ENCODE measurements around the gene LSM4. TPM values are rescaled to one million over a fixed set of nuclear protein-coding genes. Genes with fewer than 3 reads are reported as not detected.

LSM4 gene
- polyA plus RNA-seq, 1 experiment = 69.3 TPM

DNA sequence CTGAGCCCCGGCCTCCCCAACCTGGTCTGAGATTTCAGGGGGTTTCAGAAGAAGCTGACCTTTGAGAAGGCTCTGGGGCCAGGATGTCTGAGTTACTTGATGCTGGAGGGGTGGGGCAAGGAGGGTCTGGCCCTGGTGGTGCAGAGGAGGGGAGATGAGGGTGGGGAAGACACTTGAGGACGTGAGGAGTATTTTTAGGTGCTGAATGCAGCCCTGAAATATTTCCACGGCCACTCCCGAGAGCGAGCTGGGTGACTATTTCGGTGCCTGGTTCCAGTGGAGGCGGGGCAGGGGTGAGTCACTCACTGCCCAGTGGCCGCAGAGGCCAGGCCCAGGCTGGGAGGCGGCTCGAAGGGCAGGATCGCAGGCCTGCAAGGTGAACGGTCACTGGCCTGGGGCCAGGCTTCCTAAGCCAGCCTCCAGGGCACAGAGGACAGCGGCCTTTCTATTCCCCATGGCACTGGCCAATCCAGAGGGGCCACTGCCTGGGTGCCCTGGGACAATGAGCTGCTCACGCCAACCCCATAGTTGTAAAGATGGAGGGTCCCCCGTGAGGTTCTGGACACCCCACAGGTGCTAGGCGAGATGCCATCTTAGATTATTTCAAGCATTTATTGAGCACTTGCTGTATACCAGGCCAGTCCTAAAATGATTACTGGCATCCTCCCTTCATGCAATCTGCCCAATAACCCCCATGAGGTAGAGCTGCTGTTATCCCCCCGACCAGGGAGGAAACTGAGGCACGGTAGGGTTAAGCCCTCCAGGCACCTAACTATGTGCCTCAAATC lies 21.8 kb downstream of the LSM4 start:
- H3K27ac ChIP-seq (ENCODE audit: low read depth, low read length) = peak overlapping the region; percentile 47
- H3K4me3 ChIP-seq (ENCODE audit: low read depth, low read length) = no peak overlapping the region
- H3K9me3 ChIP-seq (ENCODE audit: control insufficient read depth, insufficient read depth, low read length) = no peaks in the 10 kb centered on the region
- H3K27me3 ChIP-seq (ENCODE audit: control insufficient read depth, insufficient read depth, low read length) = no peaks in the 10 kb centered on the region
- POLR2A ChIA-PET = interaction anchor here (0.6 to 1.3 kb wide), 5 partner anchors 9 to 222 kb away, joined by 3 to 13 read pairs (median 4); partner anchors contain the start of genes JUND and LSM4
- TF ChIP-seq, protein P1, sequence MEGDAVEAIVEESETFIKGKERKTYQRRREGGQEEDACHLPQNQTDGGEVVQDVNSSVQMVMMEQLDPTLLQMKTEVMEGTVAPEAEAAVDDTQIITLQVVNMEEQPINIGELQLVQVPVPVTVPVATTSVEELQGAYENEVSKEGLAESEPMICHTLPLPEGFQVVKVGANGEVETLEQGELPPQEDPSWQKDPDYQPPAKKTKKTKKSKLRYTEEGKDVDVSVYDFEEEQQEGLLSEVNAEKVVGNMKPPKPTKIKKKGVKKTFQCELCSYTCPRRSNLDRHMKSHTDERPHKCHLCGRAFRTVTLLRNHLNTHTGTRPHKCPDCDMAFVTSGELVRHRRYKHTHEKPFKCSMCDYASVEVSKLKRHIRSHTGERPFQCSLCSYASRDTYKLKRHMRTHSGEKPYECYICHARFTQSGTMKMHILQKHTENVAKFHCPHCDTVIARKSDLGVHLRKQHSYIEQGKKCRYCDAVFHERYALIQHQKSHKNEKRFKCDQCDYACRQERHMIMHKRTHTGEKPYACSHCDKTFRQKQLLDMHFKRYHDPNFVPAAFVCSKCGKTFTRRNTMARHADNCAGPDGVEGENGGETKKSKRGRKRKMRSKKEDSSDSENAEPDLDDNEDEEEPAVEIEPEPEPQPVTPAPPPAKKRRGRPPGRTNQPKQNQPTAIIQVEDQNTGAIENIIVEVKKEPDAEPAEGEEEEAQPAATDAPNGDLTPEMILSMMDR (IDR thresholded peaks at IDR 0.05; ENCODE audit: low read depth, low read length) = no peak
- CTCF ChIA-PET = interaction anchor here (1.2 kb wide), 1 partner anchor 27 kb away, joined by 4 read pairs; no protein-coding TSS in a partner anchor
- DNase-seq (ENCODE audit: low read depth, low spot score) = no peak

DNA sequence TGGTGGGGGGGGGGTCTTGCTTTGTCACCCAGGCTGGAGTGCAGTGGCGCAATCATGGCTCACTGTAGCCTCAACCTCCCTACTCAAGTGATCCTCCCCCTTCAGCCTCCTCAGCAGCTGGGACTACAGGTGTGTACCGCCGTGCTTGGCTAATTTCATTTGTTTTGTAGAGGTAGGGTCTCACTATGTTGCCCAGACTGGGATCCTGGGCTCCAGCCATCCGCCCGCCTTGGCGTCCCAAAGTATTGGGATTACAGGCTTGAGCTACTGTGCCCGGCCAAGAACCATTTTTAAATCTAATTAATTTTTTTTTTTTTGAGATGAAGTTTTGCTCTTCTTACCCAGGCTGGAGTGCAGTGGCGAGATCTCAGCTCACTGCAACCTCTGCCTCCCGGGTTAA lies 23.2 kb downstream of the LSM4 start:
- Histone ChIP-seq H3K9me3 (ENCODE audit: control insufficient read depth, insufficient read depth, low read length) (no peaks in the 10 kb centered on the region), H3K27me3 (ENCODE audit: control insufficient read depth, insufficient read depth, low read length) (no peaks in the 10 kb centered on the region), H3K4me3 (ENCODE audit: low read depth, low read length) (no peak overlapping the region), H3K27ac (ENCODE audit: low read depth, low read length) (no peak overlapping the region)
- CTCF ChIA-PET = interaction anchor here (1.3 kb wide), 1 partner anchor 29 kb away, joined by 4 read pairs; no protein-coding TSS in a partner anchor
- TF ChIP-seq, protein P1 (IDR thresholded peaks at IDR 0.05; ENCODE audit: low read depth, low read length) = no peak
- no peak for DNase-seq (ENCODE audit: low read depth, low spot score)
- POLR2A ChIA-PET = interaction anchor here (0.6 kb wide), 1 partner anchor 717 kb away, joined by 3 read pairs; no protein-coding TSS in a partner anchor

DNA sequence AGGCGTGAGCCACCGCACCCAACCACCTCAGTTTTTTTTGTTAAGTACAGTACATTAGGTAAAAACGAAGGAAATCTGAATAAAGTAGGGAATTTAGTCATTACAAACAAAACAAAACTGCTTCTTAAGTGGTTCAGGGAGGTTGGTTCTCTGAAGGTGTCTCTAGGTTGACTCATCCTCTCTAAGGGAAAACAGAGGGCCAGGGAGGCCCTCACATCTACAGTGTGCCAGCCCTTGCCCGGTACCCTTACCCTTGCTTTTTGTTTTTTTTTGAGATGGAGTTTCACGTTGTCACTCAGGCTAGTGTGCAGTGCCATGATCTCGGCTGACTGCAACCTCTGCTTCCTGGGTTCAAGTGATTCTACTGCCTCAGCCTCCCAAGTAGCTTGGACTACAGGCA lies 24.3 kb downstream of the LSM4 start:
- TF ChIP-seq, protein P1 (IDR thresholded peaks at IDR 0.05; ENCODE audit: low read depth, low read length) = no peak
- H3K9me3 ChIP-seq (ENCODE audit: control insufficient read depth, insufficient read depth, low read length) = no peaks in the 10 kb centered on the region
- CTCF ChIA-PET = no interaction called here
- DNase-seq (ENCODE audit: low read depth, low spot score) = no peak
- POLR2A ChIA-PET = interaction anchor here (1.1 kb wide), 1 partner anchor 30 kb away, joined by 4 read pairs; no protein-coding TSS in a partner anchor
- no peak overlapping the region for H3K27ac ChIP-seq (ENCODE audit: low read depth, low read length)
- H3K4me3 ChIP-seq (ENCODE audit: low read depth, low read length) = no peak overlapping the region
- H3K27me3 ChIP-seq (ENCODE audit: control insufficient read depth, insufficient read depth, low read length) = no peaks in the 10 kb centered on the region

DNA sequence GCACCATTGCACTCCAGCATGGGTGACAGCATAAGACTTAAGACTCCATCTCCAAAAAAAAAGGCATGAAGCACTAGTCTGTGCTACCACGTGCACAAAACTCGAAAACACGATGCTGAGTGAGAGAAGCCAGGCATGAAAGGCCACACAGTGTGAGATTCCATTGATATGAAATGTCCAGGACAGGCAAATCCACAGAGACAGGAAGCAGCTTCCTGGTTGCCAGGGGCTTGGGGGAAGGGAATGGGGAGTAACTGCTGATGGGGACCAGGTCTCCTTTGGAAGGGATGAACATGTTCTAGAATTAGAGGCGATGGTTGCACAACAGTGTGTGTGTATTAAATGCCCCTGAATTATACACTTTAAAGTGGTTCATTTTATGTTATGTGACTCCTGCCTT lies 25.6 kb downstream of the LSM4 start:
- no peak for DNase-seq (ENCODE audit: low read depth, low spot score)
- H3K9me3 ChIP-seq (ENCODE audit: control insufficient read depth, insufficient read depth, low read length) = no peaks in the 10 kb centered on the region
- no peak overlapping the region for H3K27ac ChIP-seq (ENCODE audit: low read depth, low read length)
- no peaks in the 10 kb centered on the region for H3K27me3 ChIP-seq (ENCODE audit: control insufficient read depth, insufficient read depth, low read length)
- TF ChIP-seq, protein P1 (IDR thresholded peaks at IDR 0.05; ENCODE audit: low read depth, low read length) = no peak
- ChIA-PET CTCF (interaction anchor here (1.8 to 2.0 kb wide), 2 partner anchors 18 to 31 kb away, joined by 7 to 10 read pairs; no protein-coding TSS in a partner anchor), POLR2A (interaction anchor here (2.5 kb wide), 1 partner anchor 16 kb away, joined by 16 read pairs; the partner anchor contains the start of gene JUND)
- H3K4me3 ChIP-seq (ENCODE audit: low read depth, low read length) = no peak overlapping the region

DNA sequence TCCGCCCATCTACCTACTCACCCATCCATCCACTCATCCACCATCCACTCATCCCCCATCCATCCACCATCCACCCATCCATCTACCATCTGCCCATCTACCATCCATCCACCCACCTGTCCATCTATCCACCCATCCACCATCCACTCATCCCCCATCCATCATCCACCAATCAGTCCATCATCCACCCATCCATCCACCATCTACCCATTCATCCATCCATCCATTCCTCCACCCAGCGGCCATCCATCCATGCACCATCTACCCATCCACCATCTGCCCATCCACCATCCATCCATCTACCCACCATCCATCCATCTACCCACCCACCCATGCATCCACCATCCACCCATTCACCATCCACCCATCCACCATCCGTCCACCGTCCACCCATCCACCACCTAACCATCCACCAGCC lies 27.8 kb downstream of the LSM4 start:
- ChIA-PET CTCF (interaction anchor here (4.0 kb wide), 1 partner anchor 16 kb away, joined by 32 read pairs; no protein-coding TSS in a partner anchor), POLR2A (no interaction called here)
- DNase-seq (ENCODE audit: low read depth, low spot score) = no peak
- Histone ChIP-seq H3K9me3 (ENCODE audit: control insufficient read depth, insufficient read depth, low read length) (no peaks in the 10 kb centered on the region), H3K27me3 (ENCODE audit: control insufficient read depth, insufficient read depth, low read length) (no peaks in the 10 kb centered on the region), H3K27ac (ENCODE audit: low read depth, low read length) (no peak overlapping the region), H3K4me3 (ENCODE audit: low read depth, low read length) (no peak overlapping the region)
- TF ChIP-seq, protein P1 (IDR thresholded peaks at IDR 0.05; ENCODE audit: low read depth, low read length) = no peak

All from AG04450 (cell line).